Measurements from ENCODE around the gene MARCHF10. TPM values are rescaled to one million over a fixed set of nuclear protein-coding genes. Genes with fewer than 3 reads are reported as not detected.

The MARCHF10 gene
- total RNA-seq, 2 experiments from 2014 or later = not detected

DNA sequence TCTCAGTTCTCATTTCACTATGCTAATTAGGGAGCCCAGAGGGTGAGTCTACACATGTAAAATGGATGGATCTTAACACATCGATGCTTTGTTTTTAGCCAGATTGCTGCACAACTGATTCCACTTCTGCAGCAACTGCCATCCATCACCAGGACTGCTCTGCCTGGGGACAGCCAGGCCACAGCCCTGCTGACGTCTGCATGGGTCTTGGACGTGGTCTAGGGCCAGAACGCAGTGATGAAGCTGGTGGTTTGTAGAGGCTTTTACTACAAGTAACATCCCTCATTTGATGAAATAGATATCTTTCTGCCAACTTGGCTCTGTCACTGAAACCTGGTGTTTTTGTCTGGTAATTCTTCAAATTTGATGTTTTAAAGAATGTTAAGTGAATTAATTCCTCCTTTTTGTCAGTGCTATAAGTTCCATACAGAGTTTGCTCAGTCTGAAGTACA is 50.6 kb downstream of the MARCHF10 start:
- intact Hi-C loops (cut with micrococcal nuclease) = no loop called here
- ATAC-seq (no peak), DNase-seq (no peak)
- CTCF ChIA-PET = no interaction called here
- no peaks in the 10 kb centered on the region for H3K4me1 Mint-ChIP-seq (ENCODE audit: low read depth)
- TF ChIP-seq, protein P1, sequence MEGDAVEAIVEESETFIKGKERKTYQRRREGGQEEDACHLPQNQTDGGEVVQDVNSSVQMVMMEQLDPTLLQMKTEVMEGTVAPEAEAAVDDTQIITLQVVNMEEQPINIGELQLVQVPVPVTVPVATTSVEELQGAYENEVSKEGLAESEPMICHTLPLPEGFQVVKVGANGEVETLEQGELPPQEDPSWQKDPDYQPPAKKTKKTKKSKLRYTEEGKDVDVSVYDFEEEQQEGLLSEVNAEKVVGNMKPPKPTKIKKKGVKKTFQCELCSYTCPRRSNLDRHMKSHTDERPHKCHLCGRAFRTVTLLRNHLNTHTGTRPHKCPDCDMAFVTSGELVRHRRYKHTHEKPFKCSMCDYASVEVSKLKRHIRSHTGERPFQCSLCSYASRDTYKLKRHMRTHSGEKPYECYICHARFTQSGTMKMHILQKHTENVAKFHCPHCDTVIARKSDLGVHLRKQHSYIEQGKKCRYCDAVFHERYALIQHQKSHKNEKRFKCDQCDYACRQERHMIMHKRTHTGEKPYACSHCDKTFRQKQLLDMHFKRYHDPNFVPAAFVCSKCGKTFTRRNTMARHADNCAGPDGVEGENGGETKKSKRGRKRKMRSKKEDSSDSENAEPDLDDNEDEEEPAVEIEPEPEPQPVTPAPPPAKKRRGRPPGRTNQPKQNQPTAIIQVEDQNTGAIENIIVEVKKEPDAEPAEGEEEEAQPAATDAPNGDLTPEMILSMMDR (IDR thresholded peaks at IDR 0.05) = no peak
- peaks cover 17% of the 10 kb centered on the region for H3K27me3 Mint-ChIP-seq
- POLR2A ChIA-PET = no interaction called here
- H3K4me3 Mint-ChIP-seq = no peak overlapping the region
- no peaks in the 10 kb centered on the region for H3K36me3 Mint-ChIP-seq (ENCODE audit: low read depth)
- H3K27ac Mint-ChIP-seq = no peak overlapping the region
- no peaks in the 10 kb centered on the region for H3K9me3 Mint-ChIP-seq

DNA sequence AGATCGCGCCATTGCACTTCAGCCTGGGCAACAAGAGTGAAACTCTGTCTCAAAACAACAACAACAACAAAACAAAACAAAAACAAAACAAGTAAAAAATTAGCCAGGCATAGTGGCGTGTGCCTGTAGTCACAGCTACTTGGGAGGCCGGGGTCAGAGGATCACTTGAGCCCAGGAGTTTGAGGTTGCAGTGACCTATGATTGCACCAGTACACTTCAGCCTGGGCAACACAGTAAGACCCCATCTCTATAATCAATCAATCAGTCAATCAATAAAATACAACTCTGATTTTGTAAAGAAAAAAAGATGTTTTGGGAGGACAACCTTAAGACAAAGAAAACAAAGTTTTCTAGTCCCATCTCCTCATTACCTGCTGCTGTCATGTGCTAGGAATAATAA is 51.9 kb downstream of the MARCHF10 start:
- CTCF ChIA-PET = no interaction called here

DNA sequence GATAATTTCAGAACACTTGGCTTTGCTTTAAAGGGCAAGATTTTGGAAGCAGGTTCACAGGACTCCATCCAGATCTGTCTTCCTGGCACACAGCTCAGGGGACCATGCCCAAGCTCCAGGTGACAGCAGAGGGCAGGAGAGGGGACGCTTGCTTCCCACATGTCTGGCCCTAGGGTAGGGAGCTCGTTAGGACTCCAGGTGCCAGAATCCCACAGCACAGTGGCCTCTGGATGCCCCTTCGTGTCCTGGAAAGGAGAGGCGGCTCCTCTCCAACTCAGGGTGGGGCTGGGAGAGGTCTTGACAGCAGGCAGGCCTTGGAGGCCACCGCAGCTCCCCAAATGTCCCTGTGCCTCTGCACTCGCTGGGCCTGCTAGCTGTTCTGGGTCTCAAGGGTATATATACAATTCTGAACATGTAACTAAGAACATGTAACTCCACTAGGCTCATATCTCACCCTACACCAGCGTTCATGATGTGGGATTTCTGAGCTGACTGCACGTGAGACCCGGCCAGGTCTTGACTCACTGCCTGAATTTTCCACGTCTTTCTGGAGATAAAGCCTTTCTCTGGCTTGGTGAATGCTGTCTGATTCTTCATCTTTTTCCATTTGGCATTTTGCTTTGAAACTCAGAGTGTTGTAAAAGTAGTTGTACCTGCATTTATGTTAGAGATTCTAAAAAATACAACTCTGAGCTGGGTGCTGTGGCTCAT is 52.8 kb downstream of the MARCHF10 start:
- no peaks in the 10 kb centered on the region for H3K36me3 Mint-ChIP-seq (ENCODE audit: low read depth)
- no peaks in the 10 kb centered on the region for H3K9me3 Mint-ChIP-seq
- intact Hi-C loops (cut with micrococcal nuclease) = no loop called here
- ChIA-PET CTCF (no interaction called here), POLR2A (no interaction called here)
- TF ChIP-seq, protein P1 (IDR thresholded peaks at IDR 0.05) = no peak
- H3K4me1 Mint-ChIP-seq (ENCODE audit: low read depth) = no peaks in the 10 kb centered on the region
- no peak overlapping the region for H3K4me3 Mint-ChIP-seq
- DNase-seq (no peak), ATAC-seq (no peak)
- peaks cover 7% of the 10 kb centered on the region for H3K27me3 Mint-ChIP-seq
- no peak overlapping the region for H3K27ac Mint-ChIP-seq

More for the DNA sequence above, 51.9 kb downstream of the MARCHF10 start:
- no peaks in the 10 kb centered on the region for H3K9me3 Mint-ChIP-seq
- intact Hi-C loops (cut with micrococcal nuclease) = no loop called here
- no peak overlapping the region for H3K27ac Mint-ChIP-seq
- POLR2A ChIA-PET = no interaction called here
- H3K27me3 Mint-ChIP-seq = peaks cover 14% of the 10 kb centered on the region
- no peak for DNase-seq
- H3K4me1 Mint-ChIP-seq (ENCODE audit: low read depth) = no peaks in the 10 kb centered on the region
- TF ChIP-seq, protein P1 (IDR thresholded peaks at IDR 0.05) = no peak
- no peak overlapping the region for H3K4me3 Mint-ChIP-seq
- ATAC-seq = no peak
- H3K36me3 Mint-ChIP-seq (ENCODE audit: low read depth) = no peaks in the 10 kb centered on the region

DNA sequence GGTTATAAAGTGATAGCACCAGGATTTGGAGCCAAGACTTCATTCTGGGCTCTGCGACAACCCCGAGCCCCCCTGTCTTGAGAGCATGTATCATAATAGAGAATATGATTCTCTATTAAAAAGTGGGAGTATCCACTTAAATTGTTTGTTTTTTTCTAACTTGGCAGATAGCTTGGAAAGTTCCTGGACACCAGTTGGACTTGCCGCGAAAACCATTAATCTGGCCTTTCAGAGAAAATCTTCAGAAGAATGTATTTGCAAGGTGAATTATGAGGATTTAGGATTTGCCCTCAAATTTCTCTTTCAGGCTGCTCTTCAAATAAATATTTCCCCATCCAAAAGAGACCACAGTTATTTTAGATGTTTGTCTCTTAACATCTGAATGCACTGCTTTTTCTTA is 53.5 kb downstream of the MARCHF10 start:
- TF ChIP-seq, protein P1 (IDR thresholded peaks at IDR 0.05) = no peak
- CTCF ChIA-PET = no interaction called here
- Mint-ChIP-seq H3K4me3 (no peak overlapping the region), H3K9me3 (no peaks in the 10 kb centered on the region), H3K4me1 (ENCODE audit: low read depth) (no peaks in the 10 kb centered on the region), H3K27ac (no peak overlapping the region), H3K36me3 (ENCODE audit: low read depth) (no peaks in the 10 kb centered on the region), H3K27me3 (peaks cover 4% of the 10 kb centered on the region)
- DNase-seq (no peak), ATAC-seq (no peak)
- intact Hi-C loops (cut with micrococcal nuclease) = no loop called here
- POLR2A ChIA-PET = no interaction called here

DNA sequence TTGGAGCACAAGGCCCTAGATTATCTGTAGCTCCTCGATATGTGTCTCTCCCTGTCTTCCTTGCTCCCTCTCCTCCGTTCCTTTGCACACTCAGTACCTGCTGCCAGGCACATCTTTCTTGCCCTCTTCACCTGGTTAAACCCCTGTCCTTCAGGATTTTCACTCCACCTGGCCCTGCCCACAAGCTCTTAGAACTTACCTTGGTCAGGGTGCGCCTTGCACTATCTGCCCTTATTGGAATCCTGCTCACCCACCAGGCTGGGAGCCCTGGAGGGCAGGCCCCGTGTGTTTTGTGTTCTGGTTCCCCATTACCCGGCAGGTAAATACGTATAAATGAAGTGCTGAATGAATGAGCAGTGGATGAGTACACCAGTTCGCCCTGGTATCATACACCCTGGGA is 54.6 kb downstream of the MARCHF10 start:
- DNase-seq (no peak), ATAC-seq (no peak)
- POLR2A ChIA-PET = no interaction called here
- TF ChIP-seq, protein P1 (IDR thresholded peaks at IDR 0.05) = no peak
- CTCF ChIA-PET = no interaction called here
- H3K27ac Mint-ChIP-seq = no peak overlapping the region
- H3K4me3 Mint-ChIP-seq = no peak overlapping the region
- H3K9me3 Mint-ChIP-seq = no peaks in the 10 kb centered on the region
- H3K36me3 Mint-ChIP-seq (ENCODE audit: low read depth) = no peaks in the 10 kb centered on the region
- peaks cover 2% of the 10 kb centered on the region for H3K27me3 Mint-ChIP-seq
- H3K4me1 Mint-ChIP-seq (ENCODE audit: low read depth) = no peaks in the 10 kb centered on the region
- intact Hi-C loops (cut with micrococcal nuclease) = no loop called here

Measured in activated CD8-positive, alpha-beta T cell treated with anti-CD3 and anti-CD28 coated beads for 36 hours (primary cell).